Activated naive CD4-positive, alpha-beta T cell treated with anti-CD3 and anti-CD28 coated beads, Interleukin-2, amount 10 ng/mL, durations not matched to agents 7 days and 5 days (primary cell): Measurements from ENCODE around the gene LCE1F.

Source experiments
- CTCF ChIA-PET: fragments of 350-600 bp; sonication (Branson Sonifier 250); formaldehyde crosslinking; loops from one replicate; lab custom pipeline; 2021; ENCODE audit warnings: antibody characterized with exemption; lab: Charles Lee
- DNase-seq: peaks from one replicate; pipeline ENCODE4 v3.0.0-alpha.2; 2020
- H3K27ac Mint-ChIP-seq: one replicate; pipeline ENCODE4 v1.8.0; 2021; ENCODE audit warnings: mild to moderate bottlenecking, moderate library complexity, mixed read lengths
- H3K27me3 Mint-ChIP-seq: one replicate; pipeline ENCODE4 v1.8.0; 2021; ENCODE audit warnings: mild to moderate bottlenecking, mixed read lengths
- H3K36me3 Mint-ChIP-seq: one replicate; pipeline ENCODE4 v1.8.0; 2021; ENCODE audit warnings: mixed read lengths
- H3K4me1 Mint-ChIP-seq: one replicate; pipeline ENCODE4 v1.8.0; 2021; ENCODE audit warnings: mixed read lengths
- H3K4me3 Mint-ChIP-seq: one replicate; pipeline ENCODE4 v1.8.0; 2021; ENCODE audit warnings: mild to moderate bottlenecking, moderate library complexity, mixed read lengths
- H3K9me3 Mint-ChIP-seq: one replicate; pipeline ENCODE4 v1.8.0; 2021; ENCODE audit warnings: mixed read lengths

The LCE1F gene, protein sequence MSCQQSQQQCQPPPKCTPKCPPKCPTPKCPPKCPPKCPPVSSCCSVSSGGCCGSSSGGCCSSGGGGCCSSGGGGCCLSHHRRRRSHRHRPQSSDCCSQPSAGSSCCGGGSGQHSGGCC

GRCh38 chr1:152774875-152775274 lies at the start of gene LCE1F:
TSS of gene LCE1F (plus strand) at chr1:152775140. CDS start at chr1:152776372, 1,232 bp downstream.
- Mint-ChIP-seq H3K27me3 (peaks cover 3% of the 10 kb centered on the region), H3K4me3 (no peak within 1 kb of the TSS)

DNA sequence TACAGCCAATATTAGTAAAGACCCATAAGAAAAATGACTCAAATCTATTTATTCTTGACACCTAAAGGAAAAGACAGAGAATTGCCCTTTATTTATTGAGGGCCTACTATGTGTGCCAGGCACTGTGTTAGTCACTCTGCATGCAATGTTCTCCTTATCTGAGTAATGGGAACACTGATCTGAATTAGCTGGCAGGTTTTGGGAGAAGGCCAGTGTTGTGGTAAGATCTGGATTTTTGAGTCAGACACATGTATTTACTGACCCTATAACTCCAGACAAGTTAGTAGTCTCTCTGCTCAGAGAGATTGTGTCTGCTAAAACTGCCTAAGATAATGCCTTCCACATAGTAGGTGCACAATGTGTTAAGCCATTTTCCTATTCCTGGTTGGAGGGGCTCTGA lies 49.7 kb upstream of the LCE1F start:
- Mint-ChIP-seq H3K4me3 (no peak overlapping the region), H3K27ac (no peak overlapping the region), H3K36me3 (no peaks in the 10 kb centered on the region), H3K4me1 (no peaks in the 10 kb centered on the region), H3K9me3 (no peaks in the 10 kb centered on the region), H3K27me3 (peaks cover 7% of the 10 kb centered on the region)
- no peak for DNase-seq
- CTCF ChIA-PET, result no interaction called here

More at GRCh38 chr1:152774875-152775274, at the start of gene LCE1F:
- Mint-ChIP-seq H3K36me3 (no peaks in the 10 kb centered on the region), H3K9me3 (no peaks in the 10 kb centered on the region), H3K4me1 (no peaks in the 10 kb centered on the region), H3K27ac (no peak within 1 kb of the TSS)
- CTCF ChIA-PET, result no interaction called here
- DNase-seq, result no peak

- Mint-ChIP-seq H3K9me3 (no peaks in the 10 kb centered on the region), H3K36me3 (no peaks in the 10 kb centered on the region), H3K4me3 (no peak overlapping the region), H3K27ac (no peak overlapping the region), H3K27me3 (peaks cover 3% of the 10 kb centered on the region), H3K4me1 (no peaks in the 10 kb centered on the region)
- CTCF ChIA-PET, result no interaction called here
- DNase-seq, result no peak
Observed at GRCh38 chr1:152728986-152729385, 46.0 kb upstream of the LCE1F start.

DNA sequence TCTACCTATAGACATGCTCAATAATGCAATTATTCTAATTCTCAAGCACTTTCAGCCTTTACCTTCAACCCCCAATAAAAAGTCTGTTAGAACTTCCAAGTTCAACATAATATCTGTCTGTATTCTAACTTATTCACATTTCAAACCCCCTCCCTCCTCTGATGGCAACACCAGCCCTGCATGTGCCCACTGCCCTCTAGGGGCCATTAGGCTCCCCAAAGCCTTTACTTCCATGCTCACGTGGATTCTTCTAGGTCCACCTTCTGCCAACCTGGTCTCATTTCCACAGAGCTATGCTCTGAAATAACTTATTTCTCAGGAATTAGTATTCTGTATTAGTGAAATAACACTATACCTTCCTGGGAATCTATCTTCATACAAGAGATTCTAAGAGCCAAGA lies 39.3 kb upstream of the LCE1F start:
- Mint-ChIP-seq H3K27ac (no peak overlapping the region), H3K27me3 (peaks cover 14% of the 10 kb centered on the region), H3K9me3 (no peaks in the 10 kb centered on the region), H3K4me3 (no peak overlapping the region), H3K4me1 (no peaks in the 10 kb centered on the region), H3K36me3 (no peaks in the 10 kb centered on the region)
- DNase-seq, result no peak
- CTCF ChIA-PET, result no interaction called here

- no peaks in the 10 kb centered on the region for H3K9me3 Mint-ChIP-seq
- no peak overlapping the region for H3K4me3 Mint-ChIP-seq
- no peak for DNase-seq
- no peaks in the 10 kb centered on the region for H3K36me3 Mint-ChIP-seq
- H3K27ac Mint-ChIP-seq, result no peak overlapping the region
- H3K4me1 Mint-ChIP-seq, result no peaks in the 10 kb centered on the region
- H3K27me3 Mint-ChIP-seq, result peaks cover 14% of the 10 kb centered on the region
- CTCF ChIA-PET, result no interaction called here
Observed at GRCh38 chr1:152737997-152738396, 36.9 kb upstream of the LCE1F start.

DNA sequence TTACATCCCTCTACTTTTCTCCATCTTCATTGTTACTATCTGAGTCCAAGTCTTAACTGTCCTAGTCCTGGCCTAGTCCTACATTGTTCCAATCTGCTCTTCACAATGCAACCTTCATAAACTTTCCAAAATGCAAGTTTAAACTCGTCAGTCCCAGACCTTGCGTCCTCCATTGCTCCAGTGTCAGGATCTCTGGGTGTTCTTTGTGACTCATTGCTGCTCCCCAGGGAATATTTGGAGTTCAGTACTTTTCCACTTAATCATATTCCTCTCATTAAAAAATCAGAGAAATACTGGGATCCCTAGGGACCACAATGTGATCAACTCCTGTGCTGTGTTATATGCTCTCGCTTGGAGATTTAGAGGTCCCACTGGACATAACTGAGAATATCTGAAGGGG lies 35.1 kb upstream of the LCE1F start:
- CTCF ChIA-PET, result no interaction called here

GRCh38 chr1:152741656-152742055 lies 33.3 kb upstream of the LCE1F start:
- Mint-ChIP-seq H3K9me3 (no peaks in the 10 kb centered on the region), H3K4me3 (no peak overlapping the region), H3K27ac (no peak overlapping the region), H3K27me3 (peaks cover 5% of the 10 kb centered on the region), H3K36me3 (no peaks in the 10 kb centered on the region), H3K4me1 (no peaks in the 10 kb centered on the region)
- DNase-seq, result no peak
- CTCF ChIA-PET, result no interaction called here

More for the DNA sequence above, 35.1 kb upstream of the LCE1F start:
- H3K9me3 Mint-ChIP-seq, result no peaks in the 10 kb centered on the region
- no peaks in the 10 kb centered on the region for H3K4me1 Mint-ChIP-seq
- H3K27me3 Mint-ChIP-seq, result peaks cover 9% of the 10 kb centered on the region
- H3K27ac Mint-ChIP-seq, result no peak overlapping the region
- no peaks in the 10 kb centered on the region for H3K36me3 Mint-ChIP-seq
- no peak for DNase-seq
- no peak overlapping the region for H3K4me3 Mint-ChIP-seq

GRCh38 chr1:152743371-152744145 lies 31.4 kb upstream of the LCE1F start:
- DNase-seq, result no peak
- CTCF ChIA-PET, result no interaction called here
- Mint-ChIP-seq H3K36me3 (no peaks in the 10 kb centered on the region), H3K4me1 (no peaks in the 10 kb centered on the region), H3K27me3 (no peaks in the 10 kb centered on the region), H3K27ac (no peak overlapping the region), H3K9me3 (no peaks in the 10 kb centered on the region), H3K4me3 (no peak overlapping the region)

DNA sequence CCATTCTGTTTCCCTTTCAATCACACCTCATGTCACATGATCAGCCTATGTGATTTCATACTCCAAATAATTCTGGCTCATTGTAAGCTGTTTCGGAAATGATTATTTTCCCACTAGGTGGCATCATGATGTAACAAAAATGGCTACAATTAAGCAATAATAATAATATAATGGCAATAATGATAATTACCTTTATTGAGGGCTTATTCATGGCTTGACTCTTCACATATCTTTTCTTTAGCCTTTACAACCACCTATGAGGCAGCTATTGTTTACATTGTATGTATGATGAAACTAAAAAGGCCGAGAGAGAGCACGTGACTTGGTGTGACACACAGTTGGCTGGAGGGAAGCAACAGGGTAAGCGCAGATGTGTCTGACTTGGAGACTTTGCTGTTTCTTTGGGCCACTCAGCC lies 29.6 kb upstream of the LCE1F start:
- Mint-ChIP-seq H3K27ac (no peak overlapping the region), H3K27me3 (no peaks in the 10 kb centered on the region), H3K36me3 (no peaks in the 10 kb centered on the region), H3K9me3 (no peaks in the 10 kb centered on the region), H3K4me3 (no peak overlapping the region), H3K4me1 (no peaks in the 10 kb centered on the region)
- no peak for DNase-seq
- CTCF ChIA-PET, result no interaction called here

DNA sequence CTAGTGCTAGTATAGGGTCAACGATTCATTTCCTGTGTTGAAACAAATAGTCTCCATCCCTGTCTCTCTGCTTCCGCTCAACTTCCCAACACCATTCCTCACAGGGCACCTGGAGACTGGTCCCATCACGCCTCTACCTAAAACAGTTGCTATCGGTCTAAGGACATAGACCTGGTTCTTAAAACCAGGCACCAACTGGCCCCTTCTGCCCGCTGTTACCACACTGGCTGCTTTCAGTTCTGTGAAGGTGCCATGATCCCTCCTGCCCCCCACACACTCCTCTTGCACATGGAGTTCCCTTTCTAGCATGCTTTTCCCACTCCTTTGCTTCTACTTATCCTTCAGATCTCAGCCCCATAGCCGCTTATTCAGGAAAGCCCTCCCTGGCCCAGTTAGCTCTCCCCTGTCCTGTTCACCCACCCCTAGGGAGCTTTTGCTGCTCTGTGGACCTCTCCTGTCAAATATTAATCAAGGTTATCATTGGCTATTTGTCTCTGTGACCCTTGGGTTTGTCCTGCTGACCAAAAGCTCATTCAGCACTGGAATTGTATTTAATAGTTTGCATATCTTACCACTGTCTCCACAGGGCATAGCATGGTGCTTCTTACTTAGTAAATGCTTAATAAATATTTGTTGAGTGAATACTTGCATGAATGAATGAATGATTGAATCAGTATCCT lies 29.0 kb upstream of the LCE1F start:
- Mint-ChIP-seq H3K4me3 (no peak overlapping the region), H3K36me3 (no peaks in the 10 kb centered on the region), H3K9me3 (no peaks in the 10 kb centered on the region), H3K27ac (no peak overlapping the region), H3K4me1 (no peaks in the 10 kb centered on the region), H3K27me3 (no peaks in the 10 kb centered on the region)
- DNase-seq, result no peak
- CTCF ChIA-PET, result no interaction called here

DNA sequence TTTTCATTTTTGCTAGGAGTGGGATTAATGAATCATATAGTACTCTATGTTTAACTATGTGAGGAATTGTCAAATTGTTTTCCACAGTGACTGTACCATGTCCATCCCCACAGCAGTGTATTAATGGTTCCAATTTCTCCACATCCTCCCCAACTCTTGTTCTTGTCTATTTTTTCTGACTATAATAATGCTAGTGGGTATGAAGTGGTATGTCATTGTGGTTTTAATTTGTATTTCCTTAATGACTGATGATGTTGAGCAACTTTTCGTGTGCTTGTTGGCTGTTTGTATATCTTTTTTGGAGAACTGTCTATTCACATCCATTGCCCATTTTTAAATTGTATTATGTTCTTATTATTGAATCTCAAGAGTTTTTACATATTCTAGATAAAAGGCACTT lies 27.1 kb upstream of the LCE1F start:
- DNase-seq, result no peak
- Mint-ChIP-seq H3K36me3 (no peaks in the 10 kb centered on the region), H3K9me3 (no peaks in the 10 kb centered on the region), H3K27ac (no peak overlapping the region), H3K27me3 (no peaks in the 10 kb centered on the region), H3K4me3 (no peak overlapping the region), H3K4me1 (no peaks in the 10 kb centered on the region)
- CTCF ChIA-PET, result no interaction called here

DNA sequence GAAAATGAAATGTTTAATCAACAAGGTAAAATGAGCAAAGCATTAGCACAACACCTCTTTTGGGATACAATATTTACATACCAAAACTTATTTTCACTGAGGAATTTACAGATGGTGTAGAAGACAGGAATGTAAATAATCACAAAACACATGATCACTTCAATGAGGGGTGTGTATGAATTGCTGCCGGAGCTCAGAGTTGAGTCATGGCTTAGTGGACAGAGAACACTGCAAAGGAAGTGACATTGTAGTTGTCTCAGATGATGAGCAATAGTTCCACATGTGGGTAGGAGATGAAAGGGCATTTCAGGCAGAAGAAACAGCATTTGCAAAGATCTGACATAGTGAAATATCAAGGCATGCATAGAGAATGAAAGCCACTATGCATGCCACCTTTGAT lies 22.7 kb upstream of the LCE1F start:
- CTCF ChIA-PET, result no interaction called here
- no peaks in the 10 kb centered on the region for H3K4me1 Mint-ChIP-seq
- no peaks in the 10 kb centered on the region for H3K9me3 Mint-ChIP-seq
- no peaks in the 10 kb centered on the region for H3K36me3 Mint-ChIP-seq
- H3K27ac Mint-ChIP-seq, result no peak overlapping the region
- H3K4me3 Mint-ChIP-seq, result no peak overlapping the region
- no peak for DNase-seq
- H3K27me3 Mint-ChIP-seq, result no peaks in the 10 kb centered on the region

- Mint-ChIP-seq H3K27ac (no peak overlapping the region), H3K9me3 (no peaks in the 10 kb centered on the region), H3K4me3 (no peak overlapping the region), H3K4me1 (no peaks in the 10 kb centered on the region), H3K36me3 (no peaks in the 10 kb centered on the region), H3K27me3 (peaks cover 4% of the 10 kb centered on the region)
- DNase-seq, result no peak
- CTCF ChIA-PET, result no interaction called here
Observed at GRCh38 chr1:152753586-152753985, 21.4 kb upstream of the LCE1F start.

- Mint-ChIP-seq H3K27me3 (peaks cover 4% of the 10 kb centered on the region), H3K36me3 (no peaks in the 10 kb centered on the region), H3K4me1 (no peaks in the 10 kb centered on the region), H3K4me3 (no peak overlapping the region), H3K27ac (no peak overlapping the region), H3K9me3 (no peaks in the 10 kb centered on the region)
- no peak for DNase-seq
- CTCF ChIA-PET, result no interaction called here
Observed at GRCh38 chr1:152756872-152757271, 18.1 kb upstream of the LCE1F start.

GRCh38 chr1:152757747-152758146 lies 17.2 kb upstream of the LCE1F start, which contains the start of gene KPRP:
TSS of gene KPRP (plus strand) at chr1:152758025. CDS start at chr1:152759589, 1,564 bp downstream.
- Mint-ChIP-seq H3K4me3 (no peak within 1 kb of the TSS), H3K27me3 (peaks cover 4% of the 10 kb centered on the region), H3K36me3 (no peaks in the 10 kb centered on the region), H3K27ac (no peak within 1 kb of the TSS), H3K9me3 (no peaks in the 10 kb centered on the region), H3K4me1 (no peaks in the 10 kb centered on the region)
- DNase-seq, result no peak
- CTCF ChIA-PET, result no interaction called here
